ENCODE measurements around the gene CARF.

DNA sequence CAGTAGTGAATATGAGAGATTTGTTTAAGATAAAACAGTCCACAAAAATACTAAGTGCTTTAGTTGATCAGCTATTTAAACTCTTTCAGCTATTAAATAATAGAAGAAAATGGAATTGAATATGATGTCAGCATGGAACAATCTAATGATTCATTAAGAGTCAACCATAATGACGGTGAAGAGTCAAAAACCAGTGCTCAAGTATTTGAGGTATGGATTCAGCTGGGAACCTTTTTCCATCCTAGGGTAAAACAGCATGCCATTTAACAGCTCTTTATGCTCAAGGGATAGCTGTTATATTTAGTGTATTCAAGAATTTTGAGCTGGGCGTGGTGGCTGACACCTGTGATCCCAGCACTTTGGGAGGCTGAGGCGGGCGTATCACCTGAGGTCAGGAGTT is 29.7 kb downstream of the CARF start:
- TF ChIP-seq, protein P1, sequence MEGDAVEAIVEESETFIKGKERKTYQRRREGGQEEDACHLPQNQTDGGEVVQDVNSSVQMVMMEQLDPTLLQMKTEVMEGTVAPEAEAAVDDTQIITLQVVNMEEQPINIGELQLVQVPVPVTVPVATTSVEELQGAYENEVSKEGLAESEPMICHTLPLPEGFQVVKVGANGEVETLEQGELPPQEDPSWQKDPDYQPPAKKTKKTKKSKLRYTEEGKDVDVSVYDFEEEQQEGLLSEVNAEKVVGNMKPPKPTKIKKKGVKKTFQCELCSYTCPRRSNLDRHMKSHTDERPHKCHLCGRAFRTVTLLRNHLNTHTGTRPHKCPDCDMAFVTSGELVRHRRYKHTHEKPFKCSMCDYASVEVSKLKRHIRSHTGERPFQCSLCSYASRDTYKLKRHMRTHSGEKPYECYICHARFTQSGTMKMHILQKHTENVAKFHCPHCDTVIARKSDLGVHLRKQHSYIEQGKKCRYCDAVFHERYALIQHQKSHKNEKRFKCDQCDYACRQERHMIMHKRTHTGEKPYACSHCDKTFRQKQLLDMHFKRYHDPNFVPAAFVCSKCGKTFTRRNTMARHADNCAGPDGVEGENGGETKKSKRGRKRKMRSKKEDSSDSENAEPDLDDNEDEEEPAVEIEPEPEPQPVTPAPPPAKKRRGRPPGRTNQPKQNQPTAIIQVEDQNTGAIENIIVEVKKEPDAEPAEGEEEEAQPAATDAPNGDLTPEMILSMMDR (IDR thresholded peaks at IDR 0.05; ENCODE audit: extremely low read depth in 1 of 2, insufficient read depth in 1 of 2, low read depth in 1 of 2, low read length in 2 of 2) = no peak
- TF ChIP-seq POLR2AphosphoS5 (IDR thresholded peaks at IDR 0.05; ENCODE audit: insufficient read depth, low read depth, low read length) = no peak
- TF ChIP-seq POLR2A (IDR thresholded peaks at IDR 0.05; ENCODE audit: low read depth, low read length) = no peak

Measured in endothelial cell of umbilical vein (primary cell).